ENCODE data around the gene RXRA.

RXRA gene

GRCh38 chr9:134389642-134390041 is 63.4 kb downstream of the RXRA start:
- Histone ChIP-seq H2AFZ (ENCODE audit: insufficient read depth, low read length, poor library complexity) (no peak overlapping the region), H2AK5ac (ENCODE audit: low read length) (no peak overlapping the region), H3K4me2 (ENCODE audit: low read length) (no peak overlapping the region), H3K79me2 (ENCODE audit: control insufficient read depth, insufficient read depth, low read length, poor library complexity) (peaks cover 16% of the 10 kb centered on the region), H3K27ac (ENCODE audit: low read depth, low read length) (no peak overlapping the region), H2BK5ac (ENCODE audit: low read depth, low read length, poor library complexity) (no peak overlapping the region), H3K9me3 (ENCODE audit: insufficient read depth, low read depth, low read length) (peaks cover 2% of the 10 kb centered on the region), H4K91ac (ENCODE audit: low read depth, low read length) (peak overlapping the region; percentile 11), H3K14ac (ENCODE audit: low read length) (no peak overlapping the region), H4K12ac (ENCODE audit: low read depth, low read length) (no peak overlapping the region), H3K36me3 (ENCODE audit: control insufficient read depth in 1 of 2, insufficient read depth in 2 of 2, low read length in 2 of 2) (no peaks in the 10 kb centered on the region), H3K18ac (ENCODE audit: low read length) (no peak overlapping the region), H4K8ac (ENCODE audit: low read depth, low read length) (no peak overlapping the region), H3K23ac (ENCODE audit: low read length) (no peak overlapping the region), H3K4me3 (ENCODE audit: low read depth, low read length) (no peak overlapping the region), H3K9ac (ENCODE audit: low read length) (no peak overlapping the region), H3K4me1 (ENCODE audit: control insufficient read depth in 1 of 2, insufficient read depth in 2 of 2, low read length in 2 of 2) (peaks cover 10 to 11% of the 10 kb centered on the region in 2 experiments), H3K79me1 (ENCODE audit: low read length) (no peaks in the 10 kb centered on the region), H2BK120ac (ENCODE audit: insufficient read depth, low read length, poor library complexity) (no peak overlapping the region), H3K4ac (ENCODE audit: low read depth, low read length) (no peak overlapping the region), H3K27me3 (ENCODE audit: insufficient read depth, low read length) (no peaks in the 10 kb centered on the region), H2BK12ac (ENCODE audit: low read length) (no peak overlapping the region)
- WGBS (ENCODE audit: extremely low coverage, insufficient coverage, insufficient read length): no CpG with 5 or more reads among the region's 13 CpGs
- no peak for DNase-seq

GRCh38 chr9:134390537-134390936 is 64.3 kb downstream of the RXRA start:
- Histone ChIP-seq H3K27ac (ENCODE audit: low read depth, low read length) (no peak overlapping the region), H2BK12ac (ENCODE audit: low read length) (no peak overlapping the region), H3K4me3 (ENCODE audit: low read depth, low read length) (no peak overlapping the region), H3K4ac (ENCODE audit: low read depth, low read length) (peak overlapping the region; percentile 7), H3K4me2 (ENCODE audit: low read length) (no peak overlapping the region), H3K9me3 (ENCODE audit: insufficient read depth, low read depth, low read length) (peaks cover 2% of the 10 kb centered on the region), H4K8ac (ENCODE audit: low read depth, low read length) (no peak overlapping the region), H3K4me1 (ENCODE audit: control insufficient read depth in 1 of 2, insufficient read depth in 2 of 2, low read length in 2 of 2) (peaks cover 10 to 11% of the 10 kb centered on the region in 2 experiments), H4K12ac (ENCODE audit: low read depth, low read length) (no peak overlapping the region), H3K18ac (ENCODE audit: low read length) (no peak overlapping the region), H2BK120ac (ENCODE audit: insufficient read depth, low read length, poor library complexity) (no peak overlapping the region), H3K23ac (ENCODE audit: low read length) (no peak overlapping the region), H3K27me3 (ENCODE audit: insufficient read depth, low read length) (no peaks in the 10 kb centered on the region), H2AFZ (ENCODE audit: insufficient read depth, low read length, poor library complexity) (no peak overlapping the region), H3K79me2 (ENCODE audit: control insufficient read depth, insufficient read depth, low read length, poor library complexity) (peaks cover 21% of the 10 kb centered on the region), H3K79me1 (ENCODE audit: low read length) (no peaks in the 10 kb centered on the region), H3K36me3 (ENCODE audit: control insufficient read depth in 1 of 2, insufficient read depth in 2 of 2, low read length in 2 of 2) (no peaks in the 10 kb centered on the region), H3K9ac (ENCODE audit: low read length) (no peak overlapping the region), H2AK5ac (ENCODE audit: low read length) (no peak overlapping the region), H4K91ac (ENCODE audit: low read depth, low read length) (no peak overlapping the region), H3K14ac (ENCODE audit: low read length) (no peak overlapping the region), H2BK5ac (ENCODE audit: low read depth, low read length, poor library complexity) (no peak overlapping the region)
- DNase-seq: no peak
- no CpG with 5 or more reads among the region's 17 CpGs for WGBS (ENCODE audit: extremely low coverage, insufficient coverage, insufficient read length)

- no CpG with 5 or more reads among the region's 11 CpGs for WGBS (ENCODE audit: extremely low coverage, insufficient coverage, insufficient read length)
- no peaks in the 10 kb centered on the region for H3K36me3 ChIP-seq (ENCODE audit: control insufficient read depth in 1 of 2, insufficient read depth in 2 of 2, low read length in 2 of 2)
- H3K27me3 ChIP-seq (ENCODE audit: insufficient read depth, low read length): no peaks in the 10 kb centered on the region
Observed at GRCh38 chr9:134390947-134391318, 64.7 kb downstream of the RXRA start.

GRCh38 chr9:134391319-134392231 is 65.3 kb downstream of the RXRA start:
- Histone ChIP-seq H3K36me3 (ENCODE audit: control insufficient read depth in 1 of 2, insufficient read depth in 2 of 2, low read length in 2 of 2) (no peaks in the 10 kb centered on the region), H2AK5ac (ENCODE audit: low read length) (no peak overlapping the region), H3K4me1 (ENCODE audit: control insufficient read depth in 1 of 2, insufficient read depth in 2 of 2, low read length in 2 of 2) (peaks cover 10 to 11% of the 10 kb centered on the region in 2 experiments), H3K4me3 (ENCODE audit: low read depth, low read length) (no peak overlapping the region), H3K23ac (ENCODE audit: low read length) (no peak overlapping the region), H2AFZ (ENCODE audit: insufficient read depth, low read length, poor library complexity) (no peak overlapping the region), H3K18ac (ENCODE audit: low read length) (no peak overlapping the region), H3K79me2 (ENCODE audit: control insufficient read depth, insufficient read depth, low read length, poor library complexity) (peaks cover 21% of the 10 kb centered on the region), H3K27me3 (ENCODE audit: insufficient read depth, low read length) (no peaks in the 10 kb centered on the region), H3K4ac (ENCODE audit: low read depth, low read length) (peak overlapping the region; percentile 36), H3K4me2 (ENCODE audit: low read length) (no peak overlapping the region), H2BK12ac (ENCODE audit: low read length) (no peak overlapping the region), H3K79me1 (ENCODE audit: low read length) (no peaks in the 10 kb centered on the region), H3K9me3 (ENCODE audit: insufficient read depth, low read depth, low read length) (peaks cover 2% of the 10 kb centered on the region), H3K9ac (ENCODE audit: low read length) (no peak overlapping the region), H4K91ac (ENCODE audit: low read depth, low read length) (no peak overlapping the region), H3K27ac (ENCODE audit: low read depth, low read length) (no peak overlapping the region), H3K14ac (ENCODE audit: low read length) (no peak overlapping the region), H2BK5ac (ENCODE audit: low read depth, low read length, poor library complexity) (no peak overlapping the region), H4K8ac (ENCODE audit: low read depth, low read length) (no peak overlapping the region), H2BK120ac (ENCODE audit: insufficient read depth, low read length, poor library complexity) (no peak overlapping the region), H4K12ac (ENCODE audit: low read depth, low read length) (no peak overlapping the region)
- no peak for DNase-seq
- WGBS (ENCODE audit: extremely low coverage, insufficient coverage, insufficient read length): no CpG with 5 or more reads among the region's 35 CpGs

More at GRCh38 chr9:134390947-134391318, 64.7 kb downstream of the RXRA start:
- Histone ChIP-seq H2BK5ac (ENCODE audit: low read depth, low read length, poor library complexity) (no peak overlapping the region), H4K8ac (ENCODE audit: low read depth, low read length) (no peak overlapping the region), H2BK12ac (ENCODE audit: low read length) (no peak overlapping the region), H3K9ac (ENCODE audit: low read length) (no peak overlapping the region), H3K4ac (ENCODE audit: low read depth, low read length) (peak overlapping the region; percentile 3), H2AFZ (ENCODE audit: insufficient read depth, low read length, poor library complexity) (no peak overlapping the region), H3K9me3 (ENCODE audit: insufficient read depth, low read depth, low read length) (peaks cover 2% of the 10 kb centered on the region), H3K23ac (ENCODE audit: low read length) (no peak overlapping the region), H3K4me3 (ENCODE audit: low read depth, low read length) (no peak overlapping the region), H2BK120ac (ENCODE audit: insufficient read depth, low read length, poor library complexity) (no peak overlapping the region), H3K14ac (ENCODE audit: low read length) (no peak overlapping the region), H3K4me1 (ENCODE audit: control insufficient read depth in 1 of 2, insufficient read depth in 2 of 2, low read length in 2 of 2) (peaks cover 10 to 11% of the 10 kb centered on the region in 2 experiments), H2AK5ac (ENCODE audit: low read length) (no peak overlapping the region), H3K18ac (ENCODE audit: low read length) (no peak overlapping the region), H4K12ac (ENCODE audit: low read depth, low read length) (no peak overlapping the region), H4K91ac (ENCODE audit: low read depth, low read length) (no peak overlapping the region), H3K79me2 (ENCODE audit: control insufficient read depth, insufficient read depth, low read length, poor library complexity) (peaks cover 21% of the 10 kb centered on the region), H3K79me1 (ENCODE audit: low read length) (no peaks in the 10 kb centered on the region), H3K27ac (ENCODE audit: low read depth, low read length) (no peak overlapping the region), H3K4me2 (ENCODE audit: low read length) (no peak overlapping the region)
- DNase-seq: no peak

All from trophoblast cell (in vitro differentiated cells and primary cell).